Forelimb muscle (tissue), 1 donor: Measurements from ENCODE around the gene MRAS. TPM values are rescaled to one million over a fixed set of nuclear protein-coding genes. Genes with fewer than 3 reads are reported as not detected.
"Not testable (repeated sequence)": the region's sequence is repeated elsewhere in the genome, so short reads cannot be mapped to it uniquely, and the experiment has no call there.

Experiments used
- DNase-seq: peaks from one replicate; pipeline ENCODE4 v3.0.0-alpha.2; 2013; ENCODE audit warnings: low read depth
- polyA plus RNA-seq: library from polyadenylated mRNA; unstranded; fragments of 120-200 nt; gene quantifications from one replicate; pipeline ENCODE4 v1.2.1, GENCODE V29; 2013; ENCODE audit not compliant: insufficient read length

The MRAS gene
- polyA plus RNA-seq, 1 donor: 69.6 TPM

DNA sequence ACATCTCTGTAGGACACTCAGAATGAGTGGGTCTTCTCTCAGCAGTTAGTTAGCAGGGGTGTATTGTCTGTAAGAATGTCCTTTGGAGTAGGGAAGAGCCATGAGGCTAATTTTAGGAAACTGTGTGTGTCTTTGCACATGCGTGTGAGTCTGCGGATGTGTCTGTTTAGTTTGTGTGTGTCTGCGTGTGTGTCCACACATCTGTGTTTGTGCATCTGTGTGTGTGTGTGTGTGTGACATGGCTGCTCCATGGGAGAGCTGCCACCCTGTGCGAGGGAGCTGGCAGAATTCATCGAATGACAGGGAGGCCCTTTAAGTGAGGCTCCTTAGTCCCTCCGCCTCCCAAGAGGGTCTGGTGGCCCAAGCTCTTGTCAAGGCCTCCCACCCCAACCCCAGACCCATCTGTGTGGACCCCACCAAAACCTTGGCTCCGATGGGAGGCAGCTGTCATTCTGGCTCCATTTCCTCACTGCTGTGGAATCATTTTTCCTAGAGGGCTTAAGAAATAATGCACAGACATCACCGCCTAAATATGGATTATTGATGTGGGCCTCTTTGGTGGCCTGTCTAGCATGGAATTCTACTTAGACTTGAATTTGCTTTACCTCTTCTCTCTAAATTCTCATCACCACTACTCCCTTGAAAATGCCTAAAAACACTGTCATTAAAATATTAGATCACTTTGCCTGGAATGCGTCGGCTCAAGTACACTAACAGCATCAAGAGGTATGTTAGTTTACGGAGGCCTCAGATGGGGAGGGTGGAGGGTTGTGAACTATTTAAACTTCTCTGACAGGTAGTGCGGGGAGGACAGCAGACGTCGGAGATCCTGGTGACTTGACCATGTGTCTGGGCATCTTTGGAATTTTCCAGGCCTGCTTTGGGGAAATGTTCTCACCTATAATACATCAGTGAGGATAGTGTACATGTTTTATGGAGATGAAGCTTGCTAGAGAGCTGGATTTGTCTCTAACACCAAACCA is 95.4 kb downstream of the MRAS start:
- no peak for DNase-seq

DNA sequence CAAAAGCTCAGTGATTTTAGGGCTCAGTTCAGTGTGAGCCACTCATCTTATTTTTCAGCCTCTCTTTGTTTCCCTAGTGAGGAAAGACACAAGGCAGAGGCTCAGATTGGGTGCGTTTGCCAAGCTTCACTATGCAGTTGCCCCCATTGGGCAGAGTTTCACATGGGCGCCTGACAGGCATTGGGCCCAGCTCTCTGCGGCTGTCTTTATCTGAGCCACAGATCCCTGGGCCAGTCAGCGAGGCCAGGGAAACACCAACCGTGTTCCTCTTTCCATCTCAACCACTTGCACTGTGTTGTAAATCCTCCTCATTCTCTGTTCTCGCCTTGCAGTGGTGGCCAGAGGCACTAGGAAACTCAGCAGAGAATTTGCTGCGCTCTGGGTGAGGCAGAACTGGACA is 96.9 kb downstream of the MRAS start:
- DNase-seq: no peak

DNA sequence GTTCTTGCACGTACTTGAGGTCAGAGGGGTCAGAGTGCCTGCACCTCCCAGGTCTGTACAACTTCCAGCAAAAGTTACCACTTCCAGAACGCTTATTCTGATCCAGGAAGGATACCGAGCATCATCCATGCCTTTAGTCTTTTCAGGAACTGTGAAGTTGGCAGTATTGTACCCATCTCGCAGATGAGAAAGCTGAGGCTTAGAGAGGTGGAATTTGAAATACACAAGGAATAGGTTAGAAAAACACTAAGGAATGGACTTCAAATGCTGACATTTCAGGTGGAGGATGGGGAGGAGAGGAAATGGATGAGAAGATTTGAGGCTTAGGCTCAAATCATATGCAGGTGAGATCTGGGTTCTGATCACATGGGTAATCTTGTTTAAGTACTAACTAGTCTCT is 97.3 kb downstream of the MRAS start:
- DNase-seq: no peak

DNA sequence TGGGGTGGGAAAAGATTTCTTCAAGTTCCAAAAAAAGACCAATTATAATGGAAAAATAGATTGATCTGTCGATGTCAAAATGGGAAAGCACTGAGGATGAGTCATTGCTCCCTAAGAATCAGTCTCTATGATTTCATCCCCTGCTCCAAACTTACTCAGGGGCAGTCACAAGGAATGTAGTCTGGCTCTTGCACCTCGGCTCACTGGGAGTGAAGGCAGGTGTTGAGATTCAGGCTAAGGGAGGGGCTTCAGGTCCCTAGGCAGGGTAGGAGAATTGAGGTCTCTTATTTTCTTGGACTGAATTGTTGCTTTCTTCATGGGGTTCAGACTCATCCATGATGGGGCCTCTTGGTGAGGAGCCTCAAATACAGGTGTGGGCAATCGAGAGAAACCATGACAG is 100.3 kb downstream of the MRAS start:
- DNase-seq: no peak

DNA sequence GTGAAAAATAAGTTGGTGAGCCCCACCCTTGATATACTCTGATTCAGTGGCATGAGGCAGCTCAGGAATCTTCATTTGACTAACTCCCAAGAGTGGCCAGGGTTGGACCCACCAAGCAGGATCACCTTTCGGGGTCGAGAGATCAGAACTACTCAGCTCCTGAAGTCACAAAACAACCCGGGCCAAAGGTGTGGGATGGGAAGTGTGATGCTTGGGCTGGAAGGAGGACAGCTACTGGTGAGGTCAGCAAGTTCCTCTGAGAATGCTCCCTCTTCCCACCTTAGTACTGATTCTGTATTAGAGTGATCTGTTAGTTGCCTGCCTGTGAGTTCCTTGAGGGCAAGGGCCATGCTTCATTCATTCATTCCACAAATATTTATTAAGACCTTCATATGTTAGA is 101.1 kb downstream of the MRAS start:
- DNase-seq: no peak

DNA sequence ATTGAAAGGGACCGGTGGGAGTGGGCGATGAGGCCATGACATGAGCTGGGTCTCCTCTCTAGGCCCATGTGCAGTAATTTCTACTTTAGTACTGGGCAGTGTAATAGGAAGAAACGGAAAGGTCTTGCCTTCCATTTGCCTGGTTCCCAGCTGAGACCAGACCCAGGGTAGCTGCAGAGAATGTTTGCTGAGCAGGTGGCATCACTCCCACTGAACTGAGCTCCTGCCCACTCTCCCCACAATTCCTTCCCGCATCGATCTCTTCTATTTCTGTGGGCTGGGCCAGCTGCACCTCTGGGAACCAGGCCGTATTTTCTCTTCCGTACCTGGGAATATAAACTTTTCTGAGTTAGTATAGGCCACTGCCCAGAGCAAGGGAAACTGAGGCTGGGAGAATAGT is 101.8 kb downstream of the MRAS start:
- no peak for DNase-seq

DNA sequence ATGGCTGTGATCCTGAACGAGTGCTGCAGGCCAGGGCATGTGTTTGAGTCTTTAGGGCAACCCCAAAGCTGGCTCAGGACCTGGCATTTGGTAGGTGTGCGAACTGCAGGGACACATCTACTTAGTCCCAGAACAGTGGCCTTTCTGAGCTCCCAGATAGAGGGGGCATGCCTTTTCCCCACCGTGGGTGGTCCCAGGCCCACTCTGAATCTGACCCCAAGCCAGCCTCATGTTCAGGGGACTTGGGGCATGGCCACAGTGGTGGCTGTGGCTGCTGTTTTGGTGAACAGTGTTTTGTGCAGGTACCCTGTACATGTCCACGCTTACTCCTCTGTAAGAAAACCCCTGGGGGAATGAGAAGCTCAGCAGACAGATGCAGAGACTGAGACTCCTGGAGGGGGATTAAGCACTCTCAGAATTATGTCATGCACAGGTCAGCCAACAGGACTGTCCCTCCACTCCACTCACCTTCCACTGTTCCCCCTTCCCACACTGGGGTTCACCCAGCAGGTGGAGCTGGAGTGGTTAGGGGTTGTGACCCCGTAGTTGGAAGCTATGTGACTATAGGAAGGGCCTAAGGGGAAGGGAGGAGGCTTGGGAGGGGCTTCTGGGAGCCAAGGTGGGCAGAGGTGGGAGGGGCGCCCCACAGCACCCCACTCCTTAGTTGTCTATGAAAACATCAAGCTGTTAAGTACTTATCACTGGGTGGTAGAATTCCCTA is 102.5 kb downstream of the MRAS start:
- no peak for DNase-seq

- no peak for DNase-seq
Observed at GRCh38 chr3:138451595-138452162, 103.3 kb downstream of the MRAS start.

DNA sequence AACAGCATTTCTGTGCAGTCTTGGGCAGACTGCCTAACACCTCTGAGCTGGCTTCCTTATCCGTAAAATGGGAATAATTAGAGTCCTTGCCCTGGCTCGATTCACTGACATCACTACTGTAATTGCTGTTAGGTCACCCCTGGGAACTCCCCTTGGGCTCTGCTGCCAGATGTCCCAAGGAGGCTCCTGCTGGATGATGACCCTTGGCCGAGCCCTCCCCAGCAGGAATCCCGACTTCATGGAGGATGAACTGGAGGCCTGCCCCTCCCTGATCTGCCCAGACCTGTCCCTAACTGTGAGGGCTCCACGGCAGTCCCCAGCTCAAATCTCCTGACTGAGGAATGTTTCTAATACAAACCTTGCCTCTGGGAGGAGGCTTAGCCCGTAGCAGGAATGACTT is 104.1 kb downstream of the MRAS start:
- no peak for DNase-seq

- not testable (repeated sequence) for DNase-seq
Observed at GRCh38 chr3:138453940-138454339, 105.6 kb downstream of the MRAS start.

Other genes starting within 250 kb of the MRAS start
- 6.9 TPM for gene DZIP1L, start 233.0 kb upstream of the MRAS start, polyA plus RNA-seq
- not detected for gene A4GNT, start 216.2 kb upstream of the MRAS start, polyA plus RNA-seq
- 9.4 TPM for gene DBR1, start 173.7 kb upstream of the MRAS start, polyA plus RNA-seq
- 43.7 TPM for gene ARMC8, start 161.3 kb upstream of the MRAS start, polyA plus RNA-seq
- 0.90 TPM for gene NME9, start 18.7 kb upstream of the MRAS start, polyA plus RNA-seq
- 20.7 TPM for gene ESYT3, start 86.0 kb downstream of the MRAS start, polyA plus RNA-seq
- gene CEP70, start 245.7 kb downstream of the MRAS start, polyA plus RNA-seq: 19.4 TPM